Measurements from ENCODE around the gene RBPMS2.

DNA sequence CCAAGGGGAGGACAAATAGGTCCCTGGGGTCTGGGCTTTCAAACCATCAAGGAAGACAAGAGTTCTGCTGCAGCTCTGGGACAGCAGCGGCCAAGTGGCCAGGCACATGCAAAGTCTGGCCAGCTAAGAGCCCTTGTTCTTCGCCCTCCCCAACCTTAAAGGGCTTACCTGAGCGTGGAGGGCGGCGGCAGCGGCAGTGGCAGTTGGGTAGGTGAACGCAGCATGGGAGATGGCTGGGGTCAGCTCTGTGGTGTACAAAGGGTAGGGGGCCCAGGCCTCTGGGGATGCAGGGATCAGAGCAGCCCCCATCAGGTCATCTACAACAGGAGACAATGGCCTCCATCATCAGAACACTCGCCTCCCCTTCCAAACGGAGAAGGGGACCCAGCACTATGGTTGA lies 27.1 kb downstream of the RBPMS2 start:
- TF ChIP-seq, protein P1, sequence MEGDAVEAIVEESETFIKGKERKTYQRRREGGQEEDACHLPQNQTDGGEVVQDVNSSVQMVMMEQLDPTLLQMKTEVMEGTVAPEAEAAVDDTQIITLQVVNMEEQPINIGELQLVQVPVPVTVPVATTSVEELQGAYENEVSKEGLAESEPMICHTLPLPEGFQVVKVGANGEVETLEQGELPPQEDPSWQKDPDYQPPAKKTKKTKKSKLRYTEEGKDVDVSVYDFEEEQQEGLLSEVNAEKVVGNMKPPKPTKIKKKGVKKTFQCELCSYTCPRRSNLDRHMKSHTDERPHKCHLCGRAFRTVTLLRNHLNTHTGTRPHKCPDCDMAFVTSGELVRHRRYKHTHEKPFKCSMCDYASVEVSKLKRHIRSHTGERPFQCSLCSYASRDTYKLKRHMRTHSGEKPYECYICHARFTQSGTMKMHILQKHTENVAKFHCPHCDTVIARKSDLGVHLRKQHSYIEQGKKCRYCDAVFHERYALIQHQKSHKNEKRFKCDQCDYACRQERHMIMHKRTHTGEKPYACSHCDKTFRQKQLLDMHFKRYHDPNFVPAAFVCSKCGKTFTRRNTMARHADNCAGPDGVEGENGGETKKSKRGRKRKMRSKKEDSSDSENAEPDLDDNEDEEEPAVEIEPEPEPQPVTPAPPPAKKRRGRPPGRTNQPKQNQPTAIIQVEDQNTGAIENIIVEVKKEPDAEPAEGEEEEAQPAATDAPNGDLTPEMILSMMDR (IDR thresholded peaks at IDR 0.05) = no peak
- no peak for TF ChIP-seq POLR2A (IDR thresholded peaks at IDR 0.05)

Measured in lower leg skin (tissue), 3 donors.